Measurements from ENCODE around the gene EMP2. TPM values are rescaled to one million over a fixed set of nuclear protein-coding genes. Genes with fewer than 3 reads are reported as not detected.
"Not testable (repeated sequence)": the region's sequence is repeated elsewhere in the genome, so short reads cannot be mapped to it uniquely, and the experiment has no call there.

The EMP2 gene
- total RNA-seq, 2 experiments from 2014 or later = not detected

DNA sequence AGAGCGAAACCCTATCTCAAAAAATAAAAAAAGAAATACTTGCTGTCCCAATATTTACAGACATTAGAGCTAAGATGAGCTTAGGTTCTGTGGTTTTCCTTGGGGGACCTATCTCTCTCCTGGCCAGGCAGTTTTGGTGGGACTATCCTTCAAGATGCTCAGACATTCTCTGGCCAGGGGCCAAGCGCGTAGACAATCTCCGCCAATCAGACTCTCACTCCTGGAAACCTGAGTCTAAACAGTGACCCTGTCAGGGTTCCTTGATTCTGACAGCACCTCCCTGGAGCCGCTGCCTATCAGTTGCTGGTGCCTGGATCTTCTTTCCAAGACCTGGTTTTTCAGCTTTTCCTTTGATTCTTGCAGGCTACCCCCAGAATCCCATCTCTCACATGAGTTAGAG, 45.6 kb downstream of the EMP2 start:
- H3K27me3 Mint-ChIP-seq = no peaks in the 10 kb centered on the region
- H3K4me3 Mint-ChIP-seq = no peak overlapping the region
- H3K36me3 Mint-ChIP-seq = no peaks in the 10 kb centered on the region
- no peak overlapping the region for H3K27ac Mint-ChIP-seq
- no peak for DNase-seq
- H3K9me3 Mint-ChIP-seq = no peaks in the 10 kb centered on the region
- no peaks in the 10 kb centered on the region for H3K4me1 Mint-ChIP-seq

DNA sequence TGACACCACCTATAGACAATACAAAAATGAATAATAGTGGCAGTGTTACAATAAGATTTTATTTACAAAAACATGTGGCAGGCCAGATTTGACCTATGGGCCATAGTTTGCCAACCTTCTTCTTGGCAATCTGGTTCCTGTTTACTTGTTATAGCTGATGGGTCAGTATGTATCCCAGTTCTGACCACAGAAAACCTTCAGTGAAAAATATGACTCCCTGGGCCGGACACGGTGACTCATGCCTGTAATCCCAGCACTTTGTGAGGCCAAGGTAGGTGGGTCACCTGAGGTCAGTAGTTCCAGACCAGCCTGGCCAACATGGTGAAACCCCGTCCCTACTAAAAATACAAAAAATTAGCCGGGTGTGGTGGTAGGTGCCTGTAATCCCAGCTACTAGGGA, 46.8 kb downstream of the EMP2 start:
- not testable (repeated sequence) for H3K36me3 Mint-ChIP-seq, DNase-seq, H3K4me3 Mint-ChIP-seq, H3K27me3 Mint-ChIP-seq, H3K9me3 Mint-ChIP-seq, H3K27ac Mint-ChIP-seq, H3K4me1 Mint-ChIP-seq

DNA sequence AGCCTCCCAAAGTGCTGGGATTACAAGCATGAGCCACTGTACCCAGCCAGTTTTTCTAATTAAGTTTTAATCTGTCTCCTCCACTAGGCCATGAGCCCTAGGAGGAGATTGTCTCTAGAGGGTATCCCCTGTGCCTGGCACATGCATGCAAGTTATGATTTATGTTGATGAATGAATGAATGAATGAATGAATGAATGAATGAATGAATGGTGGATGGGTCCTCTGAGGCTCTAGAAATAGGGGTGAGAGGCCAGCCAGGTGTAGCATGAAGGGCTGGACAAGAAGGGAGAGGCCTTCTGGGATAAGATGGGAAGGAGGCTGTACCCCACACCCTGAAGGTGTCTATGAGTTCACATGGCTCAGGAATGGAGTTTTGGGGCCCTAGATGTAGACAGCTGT, 48.8 kb downstream of the EMP2 start:
- Mint-ChIP-seq H3K27me3 (no peaks in the 10 kb centered on the region), H3K9me3 (no peaks in the 10 kb centered on the region), H3K4me1 (no peaks in the 10 kb centered on the region), H3K36me3 (no peaks in the 10 kb centered on the region), H3K4me3 (no peak overlapping the region), H3K27ac (no peak overlapping the region)
- no peak for DNase-seq

DNA sequence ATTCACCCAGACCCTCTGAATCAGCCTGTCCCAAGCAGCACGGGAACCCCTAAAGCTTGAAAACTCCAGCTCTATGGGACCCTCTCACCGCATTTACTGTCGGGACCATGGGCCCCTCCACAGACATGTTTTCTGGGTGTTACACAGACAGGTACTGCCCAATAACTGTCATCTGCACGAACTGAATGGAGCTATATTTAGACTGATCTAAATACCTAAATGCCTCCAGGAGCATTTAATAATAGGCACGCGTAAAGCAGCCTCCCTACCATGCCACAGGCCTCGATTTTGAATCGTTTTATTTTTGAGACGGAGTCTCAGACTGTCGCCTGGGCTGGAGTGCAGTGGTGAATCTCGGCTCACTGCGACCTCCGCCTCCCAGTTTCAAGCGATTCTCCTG, 49.7 kb downstream of the EMP2 start:
- no peaks in the 10 kb centered on the region for H3K9me3 Mint-ChIP-seq
- DNase-seq = no peak
- no peak overlapping the region for H3K27ac Mint-ChIP-seq
- H3K27me3 Mint-ChIP-seq = no peaks in the 10 kb centered on the region
- H3K4me3 Mint-ChIP-seq = no peak overlapping the region
- H3K4me1 Mint-ChIP-seq = no peaks in the 10 kb centered on the region
- H3K36me3 Mint-ChIP-seq = no peaks in the 10 kb centered on the region

DNA sequence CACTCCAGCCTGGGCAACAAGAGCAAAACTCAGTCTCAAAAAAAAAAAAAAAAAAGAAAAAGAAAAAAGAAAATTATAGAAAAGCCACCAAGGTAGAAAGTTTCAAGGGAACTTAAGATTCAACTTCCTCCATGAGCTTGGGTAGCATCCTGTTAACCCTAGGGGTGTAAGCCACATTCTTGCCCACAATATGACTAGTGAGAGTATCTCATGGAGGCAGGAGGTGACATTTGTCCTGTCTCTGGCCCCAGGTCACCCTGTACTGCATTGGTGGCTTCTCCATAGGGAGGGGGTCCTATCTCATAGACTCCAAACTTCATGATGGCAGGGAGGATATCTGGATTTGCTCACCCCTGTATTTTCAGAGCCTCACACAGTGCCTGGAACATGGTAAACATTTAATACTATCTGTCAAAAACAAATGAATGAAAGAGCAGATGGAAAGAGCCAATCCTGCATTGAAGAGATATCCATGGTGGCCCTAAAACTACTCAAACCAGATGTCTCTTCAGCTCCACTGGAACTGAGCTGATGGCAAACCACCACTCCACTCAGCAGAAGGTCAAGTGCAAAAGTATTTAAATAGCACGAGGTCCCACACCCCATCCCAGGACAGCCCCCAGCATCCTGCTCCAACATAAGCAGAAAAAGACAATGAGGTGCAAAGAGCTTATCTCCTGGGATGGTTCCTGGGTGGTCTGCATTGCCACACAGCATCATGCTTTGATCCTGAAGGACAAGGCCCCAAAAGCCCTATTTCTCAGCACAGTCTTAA, 50.3 kb downstream of the EMP2 start:
- H3K4me3 Mint-ChIP-seq = no peak overlapping the region
- no peak for DNase-seq
- H3K27ac Mint-ChIP-seq = no peak overlapping the region
- no peaks in the 10 kb centered on the region for H3K36me3 Mint-ChIP-seq
- no peaks in the 10 kb centered on the region for H3K9me3 Mint-ChIP-seq
- no peaks in the 10 kb centered on the region for H3K4me1 Mint-ChIP-seq
- H3K27me3 Mint-ChIP-seq = no peaks in the 10 kb centered on the region

DNA sequence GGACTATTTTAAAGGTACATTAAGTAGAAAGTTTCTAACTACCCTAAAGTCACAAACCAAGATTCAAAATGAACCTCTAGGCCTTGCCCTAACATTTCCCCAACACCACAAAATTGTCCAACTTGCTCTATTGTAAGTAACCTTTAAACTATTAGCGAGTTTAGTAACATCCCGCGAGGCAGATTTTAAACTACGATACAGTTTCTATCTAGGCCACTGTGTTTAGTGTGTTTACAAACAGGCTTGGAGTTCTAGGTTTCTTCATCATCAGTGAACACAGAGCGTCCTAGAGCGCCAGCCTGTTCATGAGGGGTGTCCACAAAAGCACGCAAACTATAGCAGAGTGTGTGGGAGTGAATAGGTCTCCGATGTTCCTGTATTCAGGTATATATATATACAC, 51.8 kb downstream of the EMP2 start:
- Mint-ChIP-seq H3K27me3 (no peaks in the 10 kb centered on the region), H3K9me3 (no peaks in the 10 kb centered on the region), H3K4me1 (no peaks in the 10 kb centered on the region), H3K4me3 (no peak overlapping the region), H3K36me3 (no peaks in the 10 kb centered on the region), H3K27ac (no peak overlapping the region)
- DNase-seq = no peak

DNA sequence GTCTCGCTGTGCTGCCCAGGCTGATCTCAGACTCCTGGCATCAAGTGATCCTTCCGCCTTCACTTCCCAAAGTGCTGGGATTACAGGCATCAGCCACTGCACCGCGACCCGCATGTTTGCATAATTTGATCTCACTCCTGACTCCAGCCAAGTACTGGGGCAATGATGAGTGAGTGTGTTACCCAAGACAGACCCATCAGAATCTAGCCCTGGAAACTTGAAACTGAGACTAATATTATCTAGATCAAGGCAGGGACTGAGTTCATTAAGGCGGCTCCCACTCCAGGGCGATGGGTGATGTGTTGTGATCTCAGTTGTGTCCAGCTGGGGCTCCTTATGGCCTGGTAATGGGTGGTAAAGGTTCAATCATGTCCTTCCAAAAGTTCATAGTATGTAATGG, 53.4 kb downstream of the EMP2 start:
- Mint-ChIP-seq H3K27ac (no peak overlapping the region), H3K36me3 (no peaks in the 10 kb centered on the region), H3K27me3 (no peaks in the 10 kb centered on the region), H3K9me3 (no peaks in the 10 kb centered on the region), H3K4me1 (no peaks in the 10 kb centered on the region), H3K4me3 (no peak overlapping the region)
- DNase-seq = no peak

DNA sequence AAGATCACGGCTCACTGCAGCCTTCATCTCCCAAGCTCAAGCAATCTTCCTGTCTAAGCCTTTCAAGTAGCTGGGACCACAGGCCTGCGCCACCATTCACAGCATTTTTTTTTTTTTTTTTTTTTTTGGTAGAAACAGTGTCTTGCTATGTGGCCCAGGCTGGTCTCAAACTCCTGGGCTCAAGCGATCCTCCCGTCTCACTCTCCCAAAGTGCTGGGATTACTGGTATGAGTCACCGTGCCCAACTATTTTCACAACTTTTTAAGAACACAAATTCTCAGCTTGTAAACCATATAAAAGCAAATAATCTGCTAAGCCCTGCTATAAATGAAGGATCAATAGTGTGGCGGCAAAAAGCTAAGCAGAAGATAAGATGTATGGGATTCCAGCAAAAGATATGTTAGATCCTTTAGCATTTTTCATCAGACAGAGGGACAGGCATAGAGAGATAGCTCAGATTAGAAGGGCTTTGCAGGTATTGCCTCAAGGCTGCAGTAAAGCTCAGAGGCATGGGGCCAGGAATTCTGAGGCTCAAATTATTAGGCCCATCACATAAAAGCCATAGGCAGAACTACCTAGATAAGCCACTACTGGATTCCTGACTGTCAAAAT, 55.1 kb downstream of the EMP2 start:
- Mint-ChIP-seq H3K4me3 (no peak overlapping the region), H3K36me3 (no peaks in the 10 kb centered on the region), H3K9me3 (no peaks in the 10 kb centered on the region), H3K4me1 (no peaks in the 10 kb centered on the region), H3K27ac (no peak overlapping the region), H3K27me3 (peaks cover 7% of the 10 kb centered on the region)
- no peak for DNase-seq

DNA sequence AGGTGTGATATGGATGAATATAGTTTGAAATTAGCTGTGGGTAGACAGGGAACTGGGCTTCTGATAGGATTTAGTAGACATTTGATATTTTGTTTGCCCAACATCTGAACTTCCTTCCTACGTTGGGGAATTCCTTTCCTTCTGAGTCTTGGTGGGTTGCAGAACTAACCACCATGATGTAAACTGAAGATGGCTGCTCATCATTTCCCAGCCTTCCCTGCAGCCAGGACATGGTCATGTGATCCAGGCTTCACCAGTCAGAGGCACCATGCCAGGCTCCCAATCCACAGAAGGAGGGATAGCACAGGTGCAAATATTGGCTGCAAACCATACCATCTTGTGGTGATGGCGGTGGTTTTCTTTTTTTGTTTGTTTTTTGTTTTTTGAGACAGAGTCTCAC, 57.4 kb downstream of the EMP2 start:
- Mint-ChIP-seq H3K27me3 (peaks cover 14% of the 10 kb centered on the region), H3K4me3 (no peak overlapping the region), H3K9me3 (no peaks in the 10 kb centered on the region), H3K27ac (no peak overlapping the region), H3K4me1 (no peaks in the 10 kb centered on the region), H3K36me3 (no peaks in the 10 kb centered on the region)
- no peak for DNase-seq

DNA sequence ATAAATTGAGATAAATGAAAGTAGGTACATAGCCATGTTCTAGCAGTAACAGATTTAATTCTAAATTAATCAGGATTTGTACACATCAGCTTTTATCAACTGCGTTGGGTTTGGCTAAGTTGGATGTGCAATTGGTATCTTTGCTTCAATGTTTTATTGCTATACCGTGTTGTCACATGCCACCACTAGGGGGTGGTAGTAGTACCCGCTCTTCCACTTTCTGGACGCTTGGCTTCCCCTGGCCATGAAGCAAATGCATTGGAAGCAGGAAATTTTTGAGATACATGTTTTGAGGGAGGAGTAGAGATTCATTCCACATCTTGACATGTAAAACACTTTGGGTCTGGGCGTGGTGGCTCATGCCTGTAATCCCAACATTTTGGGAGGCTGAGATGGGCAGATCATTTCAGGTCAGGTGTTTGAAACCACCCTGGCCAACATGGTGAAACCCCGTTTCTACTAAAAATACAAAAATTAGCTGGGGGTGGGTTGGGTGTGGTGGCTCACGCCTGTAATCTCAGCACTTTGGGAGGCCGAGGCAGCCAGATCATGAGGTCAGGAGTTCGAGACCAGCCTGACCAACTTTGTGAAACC, 58.6 kb downstream of the EMP2 start:
- DNase-seq = peak; percentile 4

DNA sequence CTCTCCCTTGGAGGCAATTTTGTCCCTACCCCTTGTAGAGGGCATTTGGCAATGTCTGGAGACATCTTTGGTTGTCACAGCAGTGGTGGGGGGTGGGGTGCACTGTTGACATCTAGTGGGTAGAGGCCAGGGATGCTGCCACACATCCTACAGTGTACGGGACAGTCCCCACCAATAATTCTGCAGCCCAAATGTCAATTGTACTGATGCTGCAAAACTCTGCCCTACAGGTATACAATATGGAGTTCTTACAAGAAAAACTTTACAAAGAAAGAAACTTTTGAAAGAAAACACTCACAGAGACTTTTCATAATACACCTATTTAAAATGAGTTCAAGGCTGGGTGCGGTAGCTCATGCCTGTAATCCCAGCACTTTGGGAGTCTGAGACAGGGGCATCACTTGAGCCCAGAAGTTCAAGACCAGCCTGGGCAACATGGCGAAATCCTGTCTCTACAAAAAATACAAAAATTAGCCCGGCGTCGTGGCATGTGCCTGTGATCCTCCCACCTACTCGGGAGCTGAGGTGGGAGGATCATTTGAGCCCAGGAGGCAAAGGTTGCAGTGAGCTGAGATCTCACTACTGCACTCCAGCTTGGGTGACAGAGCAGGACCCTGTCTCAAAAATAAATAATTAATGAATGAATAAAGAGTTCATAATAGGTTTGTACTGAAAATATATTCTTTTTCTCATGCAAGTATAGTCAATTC, 59.4 kb downstream of the EMP2 start:
- no peak for DNase-seq
- Mint-ChIP-seq H3K4me3 (no peak overlapping the region), H3K4me1 (no peaks in the 10 kb centered on the region), H3K27ac (no peak overlapping the region), H3K9me3 (no peaks in the 10 kb centered on the region), H3K27me3 (peaks cover 14% of the 10 kb centered on the region), H3K36me3 (no peaks in the 10 kb centered on the region)

More for the DNA sequence above, 58.6 kb downstream of the EMP2 start:
- no peak overlapping the region for H3K4me3 Mint-ChIP-seq
- H3K9me3 Mint-ChIP-seq = no peaks in the 10 kb centered on the region
- H3K4me1 Mint-ChIP-seq = no peaks in the 10 kb centered on the region
- H3K36me3 Mint-ChIP-seq = no peaks in the 10 kb centered on the region
- H3K27me3 Mint-ChIP-seq = peaks cover 14% of the 10 kb centered on the region
- H3K27ac Mint-ChIP-seq = no peak overlapping the region

DNA sequence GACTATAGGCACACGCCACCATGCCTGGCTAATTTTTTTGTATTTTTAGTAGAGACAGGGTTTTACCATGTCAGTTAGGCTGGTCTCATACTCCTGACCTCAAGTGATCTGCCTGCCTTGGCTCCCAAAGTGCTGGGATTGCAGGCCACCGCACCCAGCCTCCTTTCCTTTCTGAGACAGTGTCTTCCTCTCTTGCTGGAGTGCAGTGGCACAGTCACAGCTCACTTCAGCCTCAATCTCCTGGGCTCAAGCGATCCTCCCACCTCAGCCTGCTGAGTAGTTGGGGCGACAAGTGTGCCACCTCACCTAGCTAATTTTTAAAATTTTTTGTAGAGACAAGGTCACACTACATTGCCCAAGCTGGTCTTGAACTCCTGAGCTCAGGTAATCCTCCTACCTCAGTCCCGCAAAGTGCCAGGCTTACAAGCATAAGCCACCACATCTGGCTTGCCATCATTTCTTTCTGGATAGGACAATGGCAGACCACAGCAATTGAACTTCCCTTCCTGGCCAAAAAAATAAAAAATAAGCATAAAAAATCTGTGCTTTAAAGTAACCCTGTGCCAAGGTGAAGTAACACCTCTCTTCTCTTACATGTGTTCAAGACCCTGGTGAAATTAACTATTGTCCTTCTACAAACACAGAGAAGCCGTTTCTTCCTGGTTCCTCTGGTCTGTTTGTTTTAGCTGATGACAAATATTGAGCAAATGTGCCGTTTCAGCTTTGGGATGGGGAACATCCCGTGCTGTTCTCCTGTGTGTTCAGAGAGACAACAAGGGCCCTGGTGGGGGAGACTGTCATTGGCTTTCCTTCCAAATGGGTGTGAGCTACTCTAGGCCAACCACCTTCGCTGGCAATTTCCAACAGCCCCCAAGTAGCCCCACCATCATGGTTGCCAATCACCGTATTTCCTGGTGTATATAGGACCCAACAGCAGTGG, 60.2 kb downstream of the EMP2 start:
- H3K4me3 Mint-ChIP-seq = no peak overlapping the region
- H3K27me3 Mint-ChIP-seq = peaks cover 14% of the 10 kb centered on the region
- no peaks in the 10 kb centered on the region for H3K36me3 Mint-ChIP-seq
- H3K4me1 Mint-ChIP-seq = no peaks in the 10 kb centered on the region
- H3K9me3 Mint-ChIP-seq = no peaks in the 10 kb centered on the region
- H3K27ac Mint-ChIP-seq = no peak overlapping the region
- no peak for DNase-seq

DNA sequence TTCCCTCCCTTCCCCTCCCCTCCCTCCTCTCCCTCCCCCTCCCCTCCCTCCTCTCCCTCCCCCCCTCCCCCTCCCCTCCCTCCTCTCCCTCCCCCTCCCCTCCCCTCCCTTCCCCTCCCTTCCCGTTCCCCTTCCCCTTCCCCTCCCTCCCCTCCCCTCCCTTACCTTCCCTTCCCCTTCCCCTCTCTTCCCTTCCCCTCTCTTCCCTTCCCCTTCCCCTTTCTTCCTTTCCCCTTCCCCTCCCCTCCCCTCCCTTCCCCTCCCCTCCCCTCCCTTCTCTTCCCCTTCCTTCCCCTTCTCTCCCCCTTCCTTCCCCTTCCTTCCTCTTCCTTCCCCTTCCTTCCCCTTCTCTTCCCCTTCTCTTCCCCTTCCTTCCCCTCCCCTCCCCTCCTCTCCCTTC, 61.1 kb downstream of the EMP2 start:
- Mint-ChIP-seq H3K27me3 (peaks cover 14% of the 10 kb centered on the region), H3K36me3 (no peaks in the 10 kb centered on the region), H3K27ac (no peak overlapping the region), H3K4me3 (no peak overlapping the region), H3K4me1 (no peaks in the 10 kb centered on the region), H3K9me3 (no peaks in the 10 kb centered on the region)
- DNase-seq = no peak

DNA sequence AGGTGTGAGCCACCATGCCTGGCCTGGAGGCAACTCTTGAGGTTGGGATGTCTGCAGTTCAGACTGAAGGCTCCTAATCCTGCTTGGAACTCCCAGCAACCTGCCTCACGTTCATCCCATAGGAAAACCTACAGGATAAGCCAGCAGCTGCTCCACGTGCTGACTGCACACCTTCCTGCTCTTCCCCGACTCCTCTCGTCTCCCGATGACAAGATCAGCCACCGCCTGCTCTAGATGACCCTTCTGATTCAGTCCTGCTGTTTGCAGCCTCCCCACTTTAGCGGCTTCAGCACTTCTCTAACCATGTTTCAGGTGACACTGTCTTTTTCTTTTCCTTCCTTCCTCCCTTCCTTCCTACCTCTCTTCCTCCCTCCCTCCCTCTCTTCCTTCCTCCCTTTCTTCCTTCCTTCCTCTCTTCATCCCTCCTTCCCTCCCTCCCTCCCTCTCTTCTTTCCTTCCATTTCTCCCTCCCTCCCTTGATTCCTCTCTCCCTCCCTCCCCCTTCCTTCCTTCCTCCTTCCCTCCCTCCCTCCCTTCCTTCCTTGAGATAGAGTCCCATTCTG, 61.8 kb downstream of the EMP2 start:
- Mint-ChIP-seq H3K27ac (no peak overlapping the region), H3K36me3 (no peaks in the 10 kb centered on the region), H3K4me3 (no peak overlapping the region), H3K27me3 (peaks cover 14% of the 10 kb centered on the region), H3K4me1 (no peaks in the 10 kb centered on the region), H3K9me3 (no peaks in the 10 kb centered on the region)
- no peak for DNase-seq

Measured in activated naive CD8-positive, alpha-beta T cell treated with anti-CD3 and anti-CD28 coated beads for 36 hours (primary cell).